Bone marrow (tissue), 2 donors: Measurements from ENCODE around the gene QRICH2.
"Not testable (repeated sequence)": the region's sequence is repeated elsewhere in the genome, so short reads cannot be mapped to it uniquely, and the experiment has no call there.

Experiments
- DNase-seq, 2 donors: peaks; one replicate each; lab custom pipeline; 2025; lab: John Stamatoyannopoulos, UW

Gene QRICH2

DNA sequence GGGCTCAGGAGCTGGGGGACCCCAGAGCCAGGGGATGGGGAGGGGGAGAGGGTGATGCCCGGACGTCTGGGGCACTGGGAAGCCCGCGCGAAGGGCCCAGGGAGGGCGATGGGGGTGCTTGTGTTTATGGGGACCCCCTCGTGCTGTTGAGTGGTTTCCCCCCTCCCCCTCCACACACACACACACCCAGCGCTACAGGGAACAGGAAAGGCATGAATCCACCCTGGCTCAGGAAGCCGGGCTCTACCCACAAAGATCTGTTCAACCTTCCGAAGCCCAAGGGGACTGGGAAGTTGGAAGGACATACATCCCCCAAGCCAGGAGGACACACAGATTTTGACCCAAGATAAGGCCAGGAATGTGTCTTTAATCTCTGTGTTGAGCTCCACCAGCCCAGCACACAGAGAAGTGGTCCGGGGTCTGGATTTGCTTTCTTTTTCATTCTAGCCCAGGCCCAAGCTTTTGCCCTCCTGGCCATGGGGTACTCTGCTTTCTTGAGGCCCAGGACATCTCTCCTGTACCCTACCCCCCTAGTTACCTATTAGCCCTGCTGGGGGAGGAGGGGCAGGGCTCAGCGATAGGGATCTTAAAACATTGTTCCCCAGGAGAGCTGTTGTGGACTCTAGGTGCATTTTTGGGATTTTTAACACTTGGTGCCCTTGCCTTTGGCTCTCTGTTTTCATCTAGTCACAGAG, 41.7 kb downstream of the QRICH2 start:
- DNase-seq, result no peak

DNA sequence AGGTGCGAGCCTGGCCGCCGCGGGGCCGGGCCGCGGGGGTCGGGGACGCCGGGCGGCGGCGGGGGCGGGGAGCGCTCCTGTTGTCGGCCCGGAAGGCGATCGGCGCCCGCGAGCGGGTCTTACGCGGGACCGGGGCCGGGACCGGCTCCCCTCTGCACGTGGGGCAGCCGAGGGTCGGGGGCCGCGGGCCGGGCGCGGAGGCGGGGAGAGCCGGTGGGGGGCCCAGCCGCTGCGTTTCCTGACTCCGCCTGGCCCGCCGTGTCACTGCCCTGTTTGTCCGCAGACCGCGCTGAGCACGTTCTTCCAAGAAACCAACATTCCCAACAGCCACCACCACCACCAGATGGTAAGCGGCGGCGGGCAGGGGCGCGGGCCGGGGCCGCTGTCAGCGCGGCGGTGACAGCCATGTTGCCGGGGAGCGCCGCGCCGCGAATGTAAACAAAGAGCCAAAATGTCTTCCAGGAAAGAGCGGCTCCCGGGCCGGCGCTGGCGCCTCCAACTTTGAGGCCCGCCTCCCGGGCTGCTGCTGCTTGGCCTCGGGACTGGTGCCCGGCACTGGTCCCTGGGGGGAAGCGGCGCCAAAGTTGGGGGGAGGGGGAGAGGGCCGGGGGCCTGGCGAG, 42.3 kb downstream of the QRICH2 start:
- peak in 1 of 2 donors; percentile 35 for DNase-seq

DNA sequence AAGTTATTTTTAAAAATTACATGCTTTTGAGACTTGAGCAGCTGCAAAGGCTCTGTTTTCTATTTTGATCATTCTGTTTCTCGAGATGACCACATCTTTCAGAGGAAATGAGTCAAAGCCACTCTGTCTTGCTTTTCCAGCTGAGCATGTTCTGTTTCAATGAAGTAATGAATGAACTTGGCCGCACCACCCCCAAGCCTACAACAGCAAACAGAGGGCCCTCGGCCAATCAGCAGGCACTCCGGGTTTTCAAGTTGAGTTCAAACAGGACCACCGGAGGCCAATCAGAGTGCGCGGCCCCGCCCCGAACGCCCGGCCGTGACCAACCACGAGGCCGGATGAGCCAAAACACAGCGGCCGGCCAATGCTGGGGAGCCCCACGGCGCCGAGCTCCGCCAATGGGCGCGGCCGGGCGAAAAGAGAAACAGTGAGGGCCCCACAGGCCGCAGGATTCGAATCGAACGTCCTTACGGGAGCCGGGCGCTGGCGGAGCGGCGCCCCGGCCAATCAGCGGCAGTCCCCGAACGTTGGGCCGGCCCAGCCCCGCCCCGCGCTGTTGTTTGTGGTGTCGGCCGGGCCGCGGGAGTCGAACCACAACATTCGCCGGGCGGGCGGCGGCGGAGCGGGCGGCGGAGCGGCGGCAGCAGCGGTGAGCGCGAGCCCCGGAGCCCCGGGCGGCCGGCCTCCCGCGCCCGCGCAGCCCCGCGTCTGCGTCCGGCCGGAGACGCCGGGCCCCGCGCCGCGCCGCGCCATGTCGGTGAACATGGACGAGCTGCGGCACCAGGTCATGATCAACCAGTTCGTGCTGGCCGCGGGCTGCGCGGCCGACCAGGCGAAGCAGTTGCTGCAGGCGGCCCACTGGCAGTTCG, 43.1 kb downstream of the QRICH2 start, which contains the start of gene UBALD2:
TSS of gene UBALD2 (plus strand) at position 594 of the 869 bp plus-strand sequence. CDS start at position 752, 158 bp downstream.
- peak; percentile 89 to 99 for DNase-seq

DNA sequence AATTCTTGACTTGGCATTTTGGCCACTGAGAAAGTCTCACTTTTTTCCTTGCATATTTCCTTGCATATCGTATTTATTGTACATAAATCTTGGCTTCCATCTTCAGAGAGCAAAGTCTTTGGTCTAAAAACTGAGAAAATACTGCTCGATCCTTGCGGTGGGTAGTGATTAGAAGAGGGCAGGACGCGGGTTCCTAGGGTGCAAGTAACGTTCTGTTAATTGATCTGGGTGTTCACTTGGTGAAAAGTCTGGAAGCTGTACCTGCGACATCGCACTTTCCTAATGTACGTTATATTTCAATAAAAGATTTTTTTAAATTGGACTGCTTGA, 43.7 kb downstream of the QRICH2 start:
- DNase-seq, result no peak

DNA sequence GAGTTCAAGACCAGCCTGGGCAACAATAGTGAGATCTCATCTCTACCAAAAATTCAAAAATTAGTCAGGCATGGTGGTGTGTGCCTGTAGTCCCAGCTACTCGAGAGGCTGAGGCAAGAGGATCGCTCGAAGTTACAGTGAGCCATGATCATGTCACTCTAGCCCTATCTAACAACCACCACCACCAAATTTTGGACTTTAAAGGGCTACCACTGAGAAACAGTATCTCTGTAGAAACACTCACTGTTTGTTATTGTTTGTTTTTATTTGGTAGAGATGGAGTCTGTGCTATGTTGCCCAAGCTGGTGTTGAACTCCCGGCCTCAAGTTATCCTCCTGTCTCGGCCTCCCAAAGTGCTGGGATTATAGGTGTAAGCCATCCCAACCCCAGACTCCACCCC, 44.2 kb downstream of the QRICH2 start:
- DNase-seq, result no peak

DNA sequence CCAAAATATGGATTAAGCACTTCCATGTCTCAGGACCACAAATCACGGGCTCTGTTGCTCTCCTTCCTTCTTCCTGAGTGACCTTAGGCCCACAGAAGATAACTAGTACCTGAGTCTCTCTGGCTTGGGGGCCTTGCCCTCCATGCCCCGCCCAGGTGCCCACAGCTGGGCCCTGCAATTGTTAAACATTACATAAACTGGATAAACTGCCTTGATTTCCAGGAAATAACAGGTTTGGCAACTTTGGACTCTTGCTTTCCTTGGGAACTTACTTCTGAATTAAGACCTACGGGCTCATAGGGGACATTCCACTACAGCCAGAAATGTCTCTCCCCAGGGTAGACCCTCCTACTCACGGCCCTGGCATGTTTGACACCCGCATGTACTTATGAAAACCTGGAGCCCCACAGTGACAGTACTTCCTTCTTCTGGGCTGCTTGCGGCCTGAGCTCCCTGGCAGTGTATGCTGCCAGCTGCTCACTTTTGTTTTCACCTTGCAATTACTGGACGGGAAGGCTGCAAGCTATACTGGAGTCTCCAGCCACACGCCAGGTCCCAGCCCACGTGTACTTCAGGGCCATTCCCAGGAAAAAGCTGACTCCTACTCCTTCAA, 45.2 kb downstream of the QRICH2 start:
- DNase-seq, result peak in 1 of 2 donors; percentile 88

DNA sequence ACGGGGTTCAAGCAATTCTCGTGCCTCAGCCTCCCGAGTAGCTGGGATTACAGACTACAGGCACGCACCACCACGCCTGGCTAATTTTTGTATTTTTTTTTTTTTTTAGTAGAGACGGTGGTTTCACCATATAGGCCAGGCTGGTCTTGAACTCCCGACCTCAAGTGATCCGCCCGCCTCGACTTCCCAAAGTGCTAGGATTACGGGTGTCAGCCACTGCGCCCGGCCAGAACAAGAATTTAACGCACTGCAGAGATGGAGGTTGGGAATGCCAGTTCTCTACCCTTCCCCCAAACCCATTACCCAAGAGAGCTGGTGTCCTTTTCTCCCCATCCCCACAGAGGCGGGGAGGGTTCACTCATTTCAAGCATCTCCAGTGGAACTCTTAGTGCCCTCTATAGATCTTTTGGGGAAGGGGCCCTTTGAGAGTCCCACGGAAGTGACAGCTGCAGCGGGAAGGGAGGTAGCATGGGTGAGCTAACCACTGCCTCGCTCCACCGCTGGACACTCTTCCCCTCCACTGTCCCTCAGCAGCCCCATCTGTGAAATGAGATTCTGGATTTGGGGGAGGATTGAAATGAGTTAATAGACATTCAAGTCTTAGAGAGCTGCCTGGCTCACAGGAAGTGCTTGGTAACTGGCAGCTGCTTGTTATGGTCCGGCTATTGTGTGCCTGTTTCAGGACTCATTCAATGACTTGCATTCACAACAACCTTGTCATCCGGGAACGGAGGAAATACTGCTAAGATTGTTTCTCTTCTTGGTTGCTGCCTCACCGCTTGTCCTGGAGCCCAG, 46.5 kb downstream of the QRICH2 start:
- DNase-seq, result peak in 1 of 2 donors; percentile 78

DNA sequence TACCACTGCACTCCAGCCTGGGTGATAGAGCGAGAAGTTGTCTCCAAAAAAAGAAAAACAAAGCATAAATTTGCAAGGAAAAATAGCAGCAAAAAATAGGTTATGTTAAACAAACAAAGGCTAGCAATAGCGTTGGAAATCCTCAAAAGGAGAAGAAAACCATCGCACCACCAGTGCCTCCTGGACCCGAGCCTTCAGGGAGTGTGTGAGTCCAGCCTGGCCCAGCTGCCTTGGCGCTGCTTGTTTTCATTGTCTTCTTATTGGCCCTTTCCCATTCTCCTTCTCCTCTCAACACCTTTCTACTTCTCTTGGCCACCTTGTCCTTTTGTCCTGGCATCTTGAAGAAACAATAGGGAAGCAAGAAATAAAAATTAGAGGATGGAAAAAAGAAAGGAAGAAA, 47.4 kb downstream of the QRICH2 start:
- DNase-seq, result no peak

DNA sequence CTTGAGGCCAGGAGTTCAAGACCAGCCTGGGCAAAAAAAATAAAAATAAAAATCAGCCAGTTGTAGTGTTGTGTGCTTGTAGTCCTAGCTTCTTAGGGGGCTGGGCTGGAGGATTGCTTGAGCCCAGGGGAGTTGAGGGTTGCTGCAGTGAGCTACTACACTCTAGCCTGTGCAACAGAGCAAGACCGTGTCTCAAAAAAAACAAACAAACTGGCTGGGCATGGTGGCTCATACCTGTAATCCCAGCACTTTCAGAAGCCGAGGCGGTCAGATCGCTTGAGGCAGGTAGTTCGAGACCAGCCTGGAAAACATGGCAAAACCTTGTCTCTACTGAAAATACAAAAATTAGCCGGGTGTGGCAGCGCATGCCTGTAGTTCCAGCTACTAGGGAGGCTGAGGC, 47.9 kb downstream of the QRICH2 start:
- no peak for DNase-seq

DNA sequence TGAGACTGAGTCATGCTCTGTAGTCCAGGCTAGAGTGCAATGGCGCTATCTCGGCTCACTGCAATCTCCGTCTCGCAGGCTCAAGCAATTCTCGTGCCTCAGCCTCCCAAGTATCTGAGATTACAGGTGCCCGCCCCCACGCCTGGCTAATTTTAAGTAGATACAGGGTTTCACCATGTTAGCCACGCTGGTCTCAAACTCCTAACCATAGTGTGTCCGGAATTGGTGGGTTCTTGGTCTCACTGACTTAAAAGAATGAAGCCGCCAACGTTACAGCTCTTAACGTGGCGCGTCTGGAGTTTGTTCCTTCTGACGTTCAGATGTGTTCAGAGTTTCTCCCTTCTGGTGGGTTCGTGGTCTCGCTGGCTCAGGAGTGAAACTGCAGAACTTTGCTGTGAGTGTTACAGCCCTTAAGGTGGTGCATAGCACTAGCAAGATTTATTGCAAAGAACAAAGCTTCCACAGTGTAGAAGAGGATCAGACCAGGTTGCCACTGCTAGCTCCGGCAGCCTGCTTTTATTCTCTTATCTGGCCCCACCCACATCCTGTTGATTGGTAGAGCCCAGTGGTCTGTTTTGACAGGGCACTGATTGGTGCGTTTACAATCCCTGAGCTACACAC, 51.5 kb downstream of the QRICH2 start:
- not testable (repeated sequence) for DNase-seq

DNA sequence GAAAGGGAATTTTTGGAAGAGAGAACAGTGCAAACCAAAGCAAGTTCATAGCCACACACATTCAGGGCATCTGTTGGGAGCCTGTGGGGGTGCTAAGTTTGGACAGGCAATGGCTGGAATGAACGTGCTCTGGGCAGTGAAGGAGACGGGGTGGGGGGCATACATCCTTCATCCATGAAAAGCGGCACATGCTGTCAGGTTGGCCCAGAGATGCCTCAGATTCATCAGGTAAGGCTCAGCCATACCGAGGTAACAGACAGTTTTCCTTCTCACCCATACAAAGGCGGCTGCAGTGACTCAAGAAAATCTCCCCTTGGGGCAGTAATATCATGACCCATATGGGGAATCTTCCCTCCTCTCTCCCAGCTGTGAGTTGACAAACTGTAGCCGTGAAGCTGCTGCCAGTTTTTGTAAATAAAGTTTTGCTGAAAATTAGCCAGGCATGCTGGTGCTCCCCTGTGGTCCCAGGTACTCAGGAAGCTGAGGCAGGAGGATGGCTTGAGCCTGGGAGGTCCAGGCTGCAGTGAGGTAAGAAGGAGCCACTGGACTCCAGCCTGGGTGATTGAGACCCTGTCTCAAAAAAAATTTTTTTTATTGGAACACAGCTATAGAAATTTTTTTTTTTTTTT, 52.2 kb downstream of the QRICH2 start:
- DNase-seq, result no peak

DNA sequence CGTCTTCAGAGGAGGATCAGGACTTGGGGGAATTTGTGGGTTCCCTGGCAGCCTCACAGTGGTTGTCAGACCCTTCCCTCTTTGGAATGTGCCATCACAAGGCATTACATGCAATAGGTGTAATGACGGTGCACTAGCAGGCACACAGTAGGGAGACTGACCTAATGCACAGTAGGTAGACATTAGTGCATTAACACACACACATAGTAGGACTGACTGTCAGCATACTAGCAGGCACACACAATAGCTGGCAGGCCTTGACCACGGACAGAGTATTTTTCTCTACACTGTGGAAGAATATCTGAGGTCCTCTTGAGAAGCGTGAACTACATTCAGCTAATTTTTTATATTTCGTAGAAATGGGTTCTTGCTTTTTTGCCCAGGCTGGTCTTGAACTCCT, 53.8 kb downstream of the QRICH2 start:
- DNase-seq, result no peak

DNA sequence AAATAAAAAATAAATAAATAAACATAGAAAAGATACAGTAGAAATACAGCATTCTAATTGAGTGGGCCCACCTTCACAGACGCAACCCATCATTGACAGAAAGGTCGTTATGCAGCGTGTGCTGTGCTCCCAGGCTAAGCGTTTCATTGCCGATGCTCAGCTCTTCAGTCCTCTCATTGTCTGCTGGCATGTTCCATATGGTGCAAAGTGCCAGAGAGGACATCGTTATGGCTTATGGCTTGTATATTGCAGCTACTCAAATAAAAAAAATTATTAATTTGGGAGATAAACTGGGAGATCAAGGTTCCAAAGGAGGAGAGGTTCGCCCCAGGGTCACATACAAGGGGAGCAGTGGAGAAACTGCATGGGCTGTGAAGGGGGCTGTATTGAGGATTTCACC, 54.2 kb downstream of the QRICH2 start:
- no peak for DNase-seq

DNA sequence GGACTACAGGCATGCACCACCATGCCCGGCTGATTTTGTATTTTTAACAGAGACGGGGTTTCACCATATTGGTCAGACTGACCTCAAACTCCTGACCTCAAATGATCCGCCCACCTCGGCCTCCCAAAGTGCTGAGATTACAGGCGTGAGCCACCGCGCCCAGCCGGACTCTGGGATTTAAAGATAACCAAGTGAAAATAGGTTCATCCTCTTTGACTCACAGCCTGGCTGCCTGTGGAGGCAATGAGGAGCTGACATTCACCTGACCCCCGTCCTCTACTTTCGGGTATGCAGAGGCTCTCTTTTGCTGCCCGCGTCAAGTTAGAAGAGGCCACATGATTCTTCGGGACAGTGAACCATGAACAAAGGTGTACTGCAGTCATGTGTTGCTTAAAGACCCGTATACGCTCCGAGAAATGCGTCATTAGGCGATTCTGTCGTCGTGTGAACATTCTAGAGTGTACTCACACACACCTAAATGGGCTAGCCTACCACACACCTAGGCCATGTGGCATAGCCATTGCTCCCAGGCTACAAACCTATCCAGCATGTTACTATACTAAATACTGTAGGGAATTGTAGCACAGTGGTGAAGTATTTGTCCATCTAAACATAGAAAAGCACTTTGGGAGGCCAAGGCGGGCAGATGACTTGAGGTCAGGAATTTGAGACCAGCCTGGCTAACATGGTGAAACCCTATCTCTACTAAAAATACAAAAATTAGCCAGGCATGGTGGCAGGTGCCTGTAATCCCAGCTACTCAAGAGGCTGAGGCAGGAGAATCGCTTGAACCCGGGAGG, 54.9 kb downstream of the QRICH2 start:
- DNase-seq, result not testable (repeated sequence)

DNA sequence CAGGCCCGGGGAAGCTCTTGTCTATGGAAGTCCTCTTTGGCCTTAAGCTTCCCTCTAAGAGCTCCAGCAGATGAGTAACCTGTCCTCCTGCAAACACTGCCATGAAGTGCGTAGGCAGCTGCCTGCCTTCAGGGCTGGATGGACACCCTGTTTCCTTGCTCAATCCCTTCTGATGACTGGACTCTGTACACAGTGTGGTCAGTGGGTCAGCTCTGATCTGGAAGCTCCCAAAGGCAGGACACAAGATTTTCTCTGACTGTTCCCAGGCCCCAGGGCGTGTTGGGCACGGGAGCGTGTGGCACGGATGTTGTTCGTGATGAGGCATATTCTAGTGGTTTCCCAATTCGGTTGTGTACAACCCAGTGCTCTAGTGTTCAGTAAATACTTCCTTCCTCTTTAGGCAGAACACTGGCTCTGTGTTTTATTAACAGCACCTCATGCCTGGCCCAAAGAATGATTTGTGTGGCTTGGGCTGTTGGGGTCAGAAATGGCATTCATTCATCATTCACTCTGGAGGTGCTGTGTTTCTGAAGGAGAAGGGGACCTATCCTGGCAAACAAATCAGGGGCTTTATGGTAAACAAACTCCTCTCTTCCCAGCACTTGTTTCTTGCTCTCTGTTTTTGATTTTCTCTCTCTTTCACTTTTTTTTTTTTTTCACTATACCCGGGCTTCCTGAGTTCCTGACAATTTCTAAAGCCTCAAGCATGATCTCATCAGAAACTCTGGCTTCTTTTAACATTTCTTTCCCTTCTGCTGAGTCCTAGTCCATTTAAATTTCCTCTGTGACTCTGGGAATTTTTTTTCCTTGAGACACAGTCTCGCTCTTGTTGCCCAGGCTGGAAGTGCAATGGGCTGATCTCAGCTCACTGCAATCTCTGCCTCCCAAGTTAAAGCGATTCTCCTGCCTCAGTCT, 55.8 kb downstream of the QRICH2 start:
- peak; percentile 56 to 86 for DNase-seq

DNA sequence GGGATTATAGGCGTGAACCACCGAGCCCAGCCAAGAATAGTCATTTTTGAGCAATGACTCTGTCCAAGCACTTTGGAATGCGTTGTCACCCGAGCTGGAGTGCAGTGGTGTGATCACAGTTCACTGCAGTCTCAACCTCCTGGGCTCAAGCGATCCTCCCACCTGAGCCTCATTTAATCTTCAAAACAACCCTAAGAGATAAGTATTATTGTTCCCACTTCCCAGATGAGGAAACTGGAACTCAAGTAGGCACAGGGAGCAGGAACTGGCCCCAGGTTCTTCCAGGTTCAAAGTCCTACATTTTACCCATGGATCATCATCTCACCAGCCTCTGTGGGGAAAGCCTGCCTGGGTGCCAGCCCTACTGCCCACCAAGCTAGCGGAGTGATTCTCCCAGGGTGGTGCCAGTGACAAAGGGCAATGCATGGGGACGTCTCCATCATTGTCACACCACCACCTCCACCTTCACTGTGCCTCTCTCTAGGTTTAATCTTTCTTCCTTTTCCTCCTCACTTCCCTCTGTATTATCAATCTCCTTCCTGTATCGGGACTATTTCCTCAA, 56.5 kb downstream of the QRICH2 start:
- DNase-seq, result no peak

DNA sequence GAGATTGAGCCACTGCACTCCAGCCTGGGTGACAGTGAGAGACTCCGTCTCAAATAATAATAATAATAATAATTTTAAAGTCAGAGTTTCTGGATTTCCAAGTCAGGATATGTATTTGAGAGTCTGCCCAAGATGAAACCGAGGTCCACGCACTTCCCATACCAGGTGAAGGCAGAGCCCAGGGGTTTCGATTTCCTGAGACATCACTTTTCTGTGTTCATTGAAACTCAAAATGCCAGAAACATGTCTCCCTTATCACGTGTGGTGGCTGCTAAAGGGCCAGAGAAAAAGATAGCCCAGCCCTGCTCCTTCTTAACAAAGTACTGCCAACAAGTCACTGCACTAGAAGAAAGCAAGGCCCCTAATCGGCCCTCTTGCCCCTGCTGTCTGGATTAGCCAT, 57.9 kb downstream of the QRICH2 start:
- no peak for DNase-seq

DNA sequence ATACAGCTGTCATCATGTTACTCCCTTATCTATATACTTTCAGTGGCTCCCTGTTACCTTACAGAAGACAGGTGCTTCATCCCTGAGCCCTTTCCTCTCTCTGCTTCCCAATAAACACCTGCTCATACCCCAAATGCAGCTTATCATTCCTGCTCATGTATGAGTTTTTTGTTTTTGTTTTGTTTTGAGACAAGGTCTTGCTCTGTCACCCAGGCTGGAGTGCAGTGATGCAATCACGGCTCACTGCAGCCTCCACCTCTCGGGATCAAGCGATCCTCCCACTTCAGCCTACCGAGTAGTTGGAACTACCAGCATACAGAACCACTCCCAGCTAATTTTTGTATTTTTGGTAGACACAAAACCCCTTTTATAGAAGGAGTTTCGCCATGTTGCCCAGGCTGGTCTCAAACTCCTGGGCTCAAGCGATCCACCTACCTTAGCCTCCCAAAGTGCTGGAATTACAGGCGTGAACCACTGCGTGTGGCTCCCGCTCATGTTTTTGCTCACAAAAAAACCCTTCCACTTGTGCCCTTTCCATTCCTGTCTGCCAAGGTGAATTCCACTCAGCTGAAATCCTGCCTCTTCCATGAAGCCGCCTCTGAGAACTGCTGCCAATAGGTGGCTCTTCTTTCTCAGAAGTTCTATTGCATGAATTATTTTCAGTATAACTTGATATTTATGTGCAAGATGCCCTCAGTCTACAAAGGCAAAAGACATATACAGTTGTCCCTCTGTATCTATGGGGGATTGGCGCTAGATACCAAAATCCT, 59.9 kb downstream of the QRICH2 start:
- no peak for DNase-seq
